Stimulated activated CD8-positive, alpha-beta memory T cell treated with anti-CD3 and anti-CD28 coated beads, Interleukin-4, amount 100 ng/mL, for 1 hour (primary cell): ENCODE results near the gene LRRC7.

Source experiments
- DNase-seq, 2 donors: peaks; one replicate each; pipeline ENCODE4 v3.0.0-alpha.2; 2020; ENCODE audit warnings: low read depth in 2 of 2, low spot score in 1 of 2

Gene LRRC7

DNA sequence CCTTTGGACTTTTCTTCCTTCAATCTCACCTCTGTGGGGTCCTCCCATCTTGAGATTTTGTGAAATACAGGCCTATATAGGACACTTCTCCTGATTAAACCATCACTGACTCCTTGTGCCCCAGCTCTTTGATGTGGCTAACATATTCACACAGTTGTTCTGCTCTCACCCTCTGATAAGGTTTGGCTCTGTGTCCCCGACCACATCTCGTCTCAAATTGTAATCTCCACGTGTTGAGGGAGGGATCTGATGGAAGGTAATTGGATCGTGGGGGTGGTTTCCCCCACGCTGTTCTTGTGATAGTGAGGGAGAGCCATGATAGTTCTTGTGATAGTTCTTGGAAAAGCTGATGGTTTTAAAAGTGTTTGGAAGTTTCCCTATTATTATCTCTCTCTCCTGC lies 19.7 kb downstream of the LRRC7 start:
- DNase-seq: no peak

DNA sequence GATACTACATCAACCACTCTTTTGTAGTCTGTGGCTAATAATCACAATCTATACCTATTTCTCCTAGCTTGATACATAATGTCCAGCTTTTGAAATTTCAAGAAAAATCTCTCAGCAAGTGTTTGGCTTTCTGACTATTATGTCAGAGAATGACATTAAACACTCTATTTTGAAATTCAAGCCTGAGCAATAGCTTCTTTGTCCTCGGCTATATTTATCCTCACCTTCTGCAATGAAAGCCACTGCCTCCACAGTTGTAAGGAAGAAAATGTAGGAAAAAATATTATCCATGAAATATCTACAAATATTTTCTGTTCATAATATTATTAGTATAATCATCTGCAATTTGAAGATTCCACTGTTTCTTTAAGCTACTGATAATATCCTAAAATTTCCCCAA lies 22.1 kb downstream of the LRRC7 start:
- no peak for DNase-seq

DNA sequence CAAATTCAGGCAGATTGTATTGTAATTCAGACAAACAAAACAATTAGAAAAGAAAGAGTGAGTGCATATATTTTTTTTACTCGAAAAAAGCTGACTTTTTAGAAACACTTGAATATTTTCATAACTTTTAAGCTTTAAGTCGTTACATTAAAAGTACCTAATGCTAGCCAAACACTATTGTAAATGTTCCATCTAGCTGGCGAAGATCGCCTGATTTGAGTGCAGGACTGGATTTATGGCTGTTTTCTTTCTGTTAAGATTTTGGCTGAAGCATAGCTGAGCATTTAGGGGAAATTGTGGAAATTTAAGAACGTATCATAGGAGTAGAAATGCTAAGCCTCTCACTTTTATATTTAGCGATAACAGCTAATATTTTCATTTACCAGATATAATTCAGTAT lies 24.6 kb downstream of the LRRC7 start:
- DNase-seq: no peak

DNA sequence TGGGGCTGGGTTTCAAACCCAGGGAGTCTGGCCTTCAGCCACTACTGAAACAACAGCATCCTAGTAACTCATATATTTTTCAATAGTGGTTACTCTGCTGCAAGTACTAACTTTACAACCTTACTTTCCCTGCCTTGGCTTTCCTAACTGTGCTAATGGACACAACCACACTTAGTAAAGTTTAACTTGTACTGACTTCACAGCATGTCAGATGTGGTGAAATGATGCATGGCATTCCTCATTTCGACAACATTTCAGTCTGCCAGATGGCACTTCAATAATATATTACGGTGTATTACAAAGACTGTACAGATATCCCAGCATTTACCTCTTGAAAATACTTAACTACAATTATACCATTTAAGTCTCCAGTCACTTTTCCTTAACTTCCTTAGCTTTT lies 27.8 kb downstream of the LRRC7 start:
- DNase-seq: no peak

DNA sequence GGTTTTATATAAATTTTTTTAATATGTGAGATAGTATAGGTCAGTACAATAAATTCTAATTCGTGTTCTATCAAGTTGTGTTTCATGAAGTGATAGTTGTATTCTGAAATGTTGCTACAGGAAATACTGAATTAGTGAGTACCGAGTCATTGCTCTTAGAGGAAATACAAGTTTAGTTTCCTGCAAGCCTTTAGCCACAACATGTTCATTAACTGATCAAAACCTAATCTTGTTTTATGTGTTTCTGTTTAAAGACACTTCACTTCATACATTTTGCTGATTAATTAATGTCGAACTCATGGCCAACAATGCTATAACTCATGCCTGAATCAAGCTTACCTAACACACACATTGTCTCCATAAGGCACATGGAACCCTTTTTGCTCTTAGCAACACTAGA lies 43.6 kb downstream of the LRRC7 start:
- no peak for DNase-seq

DNA sequence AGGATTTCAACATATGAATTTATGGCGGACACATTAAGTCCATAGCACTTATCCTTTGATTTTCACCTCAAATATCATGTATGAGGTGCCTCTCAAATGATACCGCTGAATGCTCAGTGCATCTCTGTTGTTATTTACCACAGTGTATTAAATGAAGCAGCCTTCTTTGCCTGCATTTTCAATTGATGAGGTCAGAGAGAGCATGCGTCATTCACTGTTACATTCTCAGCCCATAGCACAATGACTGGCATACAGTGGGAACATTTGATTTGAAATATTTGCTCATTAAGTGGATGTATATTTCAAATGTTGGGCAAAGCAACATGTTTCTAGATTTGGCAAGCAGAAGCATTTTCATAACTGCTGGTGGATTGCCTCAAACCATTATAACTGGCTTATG lies 45.7 kb downstream of the LRRC7 start:
- no peak for DNase-seq

DNA sequence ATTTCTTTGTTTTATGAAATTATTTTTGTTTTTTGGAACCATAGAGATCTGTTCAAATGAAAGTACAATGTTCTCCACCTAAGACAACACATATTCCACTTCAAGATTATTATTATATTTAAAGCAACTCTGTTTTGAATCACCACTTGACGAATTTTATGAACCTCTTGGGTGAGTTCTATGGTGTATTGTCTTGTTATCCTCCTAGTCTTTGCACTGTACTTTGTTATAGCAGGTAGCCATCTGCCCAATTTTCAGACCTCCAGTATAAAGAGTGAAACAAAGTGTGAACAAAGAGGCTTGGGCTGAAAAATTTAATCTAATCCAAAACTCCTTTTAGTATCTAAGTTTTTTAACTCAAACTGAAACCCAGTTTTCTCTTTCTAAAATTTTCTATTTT lies 71.0 kb downstream of the LRRC7 start:
- DNase-seq: no peak

DNA sequence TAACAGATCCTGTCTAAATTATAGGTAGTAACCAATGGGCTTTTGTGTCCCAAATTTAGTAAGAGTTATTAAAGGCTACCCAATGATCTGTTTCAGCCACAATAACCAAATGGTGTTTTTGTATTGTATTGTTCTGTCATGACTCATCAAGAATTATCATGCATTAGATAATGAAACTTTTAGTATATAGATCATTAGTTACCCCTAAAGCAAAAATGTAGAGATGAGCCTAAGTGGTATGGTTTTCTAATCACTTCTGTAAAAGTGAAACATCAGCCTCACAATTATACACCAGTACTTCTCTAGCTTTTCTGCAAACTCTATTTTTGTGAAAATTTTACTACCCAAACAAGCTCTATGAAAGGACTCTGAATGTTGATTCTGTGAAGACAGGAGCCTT lies 71.4 kb downstream of the LRRC7 start:
- no peak for DNase-seq

DNA sequence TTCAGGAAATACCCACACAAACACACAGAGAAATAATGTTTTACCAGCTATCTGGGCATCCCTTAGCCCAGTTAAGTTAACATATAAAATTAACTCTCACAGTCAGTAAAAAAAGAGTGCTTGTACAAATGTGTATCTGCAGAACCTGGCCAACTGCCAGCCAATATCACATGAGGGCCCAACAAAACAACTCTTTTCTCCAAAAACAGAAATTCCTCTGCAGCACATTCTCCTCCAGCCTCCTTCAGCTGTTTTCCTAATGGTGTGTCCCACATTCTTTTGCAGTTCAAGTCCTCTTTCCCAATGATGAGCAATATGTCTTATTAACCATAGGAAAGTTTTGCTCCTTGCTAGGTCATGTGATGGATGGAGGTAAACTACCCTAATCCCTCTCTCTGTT lies 75.5 kb downstream of the LRRC7 start:
- DNase-seq: no peak

DNA sequence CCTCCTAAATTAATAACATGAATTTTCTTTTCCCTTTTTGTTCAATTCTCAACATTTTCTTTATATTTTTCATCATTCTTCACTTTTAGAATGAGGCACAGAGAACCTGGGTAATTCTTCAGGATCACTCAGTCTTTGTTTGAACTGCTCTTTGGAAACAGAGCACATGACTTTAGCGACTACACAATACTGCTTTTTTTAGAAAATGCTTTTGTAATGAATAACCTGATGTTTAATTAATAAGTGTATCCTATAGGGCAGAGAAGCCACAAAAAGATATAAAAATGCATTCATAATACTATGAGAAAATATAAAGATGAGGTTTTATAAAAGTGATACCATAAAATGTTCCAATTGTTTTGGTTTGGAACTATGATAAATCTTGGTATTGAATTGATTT lies 77.8 kb downstream of the LRRC7 start:
- no peak for DNase-seq

DNA sequence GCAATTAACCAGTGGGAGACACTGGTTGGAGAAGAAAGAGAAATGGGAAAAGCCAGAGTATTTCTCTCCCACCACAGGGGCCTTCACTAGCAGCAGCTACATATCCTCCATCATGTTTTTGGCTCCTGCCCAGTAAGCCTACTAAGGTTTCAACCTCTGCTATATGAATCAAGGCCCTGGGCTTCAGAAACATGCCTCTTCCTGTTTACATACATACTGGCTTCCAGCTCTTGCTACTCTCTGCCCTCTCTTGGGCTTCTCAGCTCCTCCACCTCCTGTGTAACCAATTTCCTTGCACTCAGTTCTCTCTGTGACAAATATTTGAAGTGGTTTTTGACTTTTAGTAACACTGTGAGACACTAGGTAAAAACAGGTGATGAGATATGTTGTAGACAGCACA lies 80.8 kb downstream of the LRRC7 start:
- DNase-seq: no peak

DNA sequence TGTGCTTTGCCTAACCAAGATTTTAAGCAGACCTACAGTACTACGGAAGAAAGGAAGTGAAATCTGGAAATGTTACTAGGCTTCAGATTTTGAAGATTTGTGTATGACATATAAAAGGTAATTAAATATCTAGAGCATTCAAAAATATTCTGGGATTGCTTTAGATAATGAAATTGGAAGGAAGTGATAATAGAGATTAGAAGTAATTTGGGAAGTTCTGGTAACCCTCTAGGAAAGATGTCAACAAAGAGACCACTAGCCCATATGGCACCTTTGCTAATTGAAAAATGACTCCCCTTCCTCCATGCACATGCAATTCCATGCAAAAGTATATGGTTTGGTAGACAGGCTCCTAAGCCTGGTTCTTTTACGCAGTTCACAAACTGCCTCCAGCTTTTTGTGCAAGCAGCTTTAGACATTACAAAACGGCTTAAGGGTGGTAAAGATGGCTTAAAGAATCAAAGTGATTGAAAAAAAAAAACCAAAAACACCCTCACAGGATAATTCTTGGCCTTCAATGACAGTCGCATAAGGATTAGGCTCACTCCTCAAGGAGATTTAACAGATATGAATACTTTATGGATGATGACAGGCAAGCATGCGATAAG lies 81.8 kb downstream of the LRRC7 start:
- no peak for DNase-seq

DNA sequence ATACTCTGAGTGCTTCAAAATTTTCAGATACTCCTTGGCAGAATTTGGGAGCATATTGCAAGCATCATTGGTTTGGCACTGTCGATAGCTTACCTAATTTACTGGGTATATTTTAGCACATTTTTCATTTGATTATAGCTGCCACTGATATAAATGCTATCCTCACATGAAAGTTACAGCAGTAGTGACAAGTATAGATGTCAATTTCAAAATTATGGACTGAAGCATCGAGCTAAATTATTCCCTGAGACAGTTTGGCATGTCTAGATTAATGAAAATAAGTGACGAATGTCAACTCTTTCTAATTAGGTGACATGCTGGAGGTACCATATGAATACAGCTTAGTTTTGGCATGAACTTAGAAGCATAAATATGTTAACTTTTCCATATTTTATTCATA lies 83.1 kb downstream of the LRRC7 start:
- DNase-seq: no peak

DNA sequence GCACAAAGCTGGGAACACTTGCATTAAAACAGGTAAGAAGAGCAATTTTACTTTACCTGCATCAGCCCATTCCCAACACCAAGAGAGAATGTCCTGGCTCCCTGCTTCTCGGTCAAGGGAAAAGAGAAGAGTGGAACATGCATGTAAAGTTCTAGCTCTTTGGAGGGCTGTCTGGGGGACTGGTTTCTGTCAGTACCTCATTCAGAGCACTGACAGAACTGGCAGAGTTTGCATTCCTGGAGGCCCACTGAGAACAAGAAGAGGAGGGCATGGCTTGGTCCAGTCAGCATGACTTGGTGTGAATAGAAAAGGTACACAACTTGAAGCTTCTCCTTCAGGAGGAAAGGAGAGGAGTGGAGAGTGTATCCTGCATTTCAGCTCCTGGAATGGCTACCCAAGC lies 83.9 kb downstream of the LRRC7 start:
- no peak for DNase-seq

DNA sequence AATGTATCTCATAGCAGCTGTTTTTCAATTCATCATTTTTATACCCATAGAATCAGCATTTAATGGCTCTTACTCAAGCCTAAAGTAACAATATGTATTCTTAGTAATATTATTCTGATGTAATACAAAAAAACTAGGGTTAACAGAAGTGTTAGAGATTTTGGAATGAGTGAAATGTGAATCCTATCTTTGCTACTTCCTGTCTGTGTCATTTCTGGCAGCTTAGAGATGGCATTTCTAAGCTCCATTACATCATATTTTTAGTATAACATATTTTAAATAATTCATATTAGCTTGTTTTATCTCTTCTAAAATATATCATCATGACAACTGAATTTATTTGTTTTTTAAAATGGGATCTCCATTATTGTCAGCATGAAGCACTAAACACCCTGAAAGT lies 90.2 kb downstream of the LRRC7 start:
- DNase-seq: no peak

DNA sequence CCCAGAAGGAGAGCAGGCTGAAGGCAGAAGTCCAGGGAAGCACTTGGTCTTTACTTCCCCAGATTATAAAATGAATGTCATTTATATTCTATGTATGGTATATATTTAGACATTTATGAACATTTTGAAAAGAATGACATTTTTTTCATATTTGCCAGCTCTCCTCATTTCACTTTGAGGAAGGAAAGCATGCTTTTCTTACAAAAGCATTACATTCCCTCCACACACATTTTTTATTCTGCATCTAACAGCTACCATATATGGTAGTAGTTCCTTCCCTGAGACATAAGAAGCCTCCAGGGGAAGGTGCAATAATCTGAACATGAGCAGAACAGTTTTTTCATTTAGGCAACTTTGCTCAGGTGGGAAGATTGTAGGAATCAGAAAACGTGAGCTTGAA lies 94.0 kb downstream of the LRRC7 start:
- no peak for DNase-seq

DNA sequence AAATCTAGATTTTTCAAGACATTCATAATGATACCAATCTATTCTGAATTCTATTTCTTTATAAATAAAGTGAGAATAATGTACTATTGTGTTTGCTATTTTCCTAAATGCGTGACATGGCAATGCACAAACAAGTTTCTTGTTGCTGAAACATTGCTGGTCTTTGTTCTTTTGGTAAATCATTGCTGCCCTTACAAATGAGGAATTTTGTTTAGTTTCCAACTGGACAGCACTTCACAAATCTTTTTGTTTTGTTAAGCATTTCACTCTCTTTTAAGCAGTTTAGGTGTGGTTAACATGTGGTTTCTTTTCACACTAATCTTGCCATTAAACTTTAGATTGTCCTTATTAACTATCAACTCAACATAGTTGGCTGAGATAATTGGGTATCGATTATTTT lies 94.6 kb downstream of the LRRC7 start:
- DNase-seq: no peak

DNA sequence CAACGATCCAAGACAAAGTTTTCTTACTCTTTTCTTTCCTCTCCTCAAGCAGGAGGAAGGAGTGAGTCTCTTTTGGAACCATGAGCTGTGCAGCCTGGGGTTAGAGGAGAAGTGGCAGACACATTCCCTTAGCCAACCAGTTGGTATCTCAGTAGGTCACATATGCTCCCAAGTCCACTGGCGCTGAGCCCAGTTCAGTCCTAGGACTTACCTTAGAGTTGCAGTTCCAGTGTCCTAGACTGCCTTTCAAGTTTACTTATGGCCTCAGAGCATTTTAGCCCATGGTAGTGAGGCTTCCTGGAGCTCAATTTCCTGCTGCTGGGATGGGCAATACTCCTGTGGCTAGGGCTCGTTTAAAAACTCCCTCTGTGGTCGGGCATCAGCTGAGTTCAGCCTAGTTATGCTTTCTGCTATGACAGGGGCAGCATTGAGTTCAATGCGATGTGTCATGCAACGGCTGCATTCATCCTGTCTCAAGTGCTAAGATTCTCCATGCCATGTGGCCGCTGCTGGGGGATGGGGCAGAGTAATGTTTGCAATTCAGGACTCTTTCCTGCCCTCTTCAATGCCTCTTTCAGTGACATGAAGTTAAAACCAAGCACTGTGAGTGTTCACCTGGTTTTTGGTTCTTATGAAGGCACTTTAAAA lies 103.8 kb downstream of the LRRC7 start:
- DNase-seq: no peak

DNA sequence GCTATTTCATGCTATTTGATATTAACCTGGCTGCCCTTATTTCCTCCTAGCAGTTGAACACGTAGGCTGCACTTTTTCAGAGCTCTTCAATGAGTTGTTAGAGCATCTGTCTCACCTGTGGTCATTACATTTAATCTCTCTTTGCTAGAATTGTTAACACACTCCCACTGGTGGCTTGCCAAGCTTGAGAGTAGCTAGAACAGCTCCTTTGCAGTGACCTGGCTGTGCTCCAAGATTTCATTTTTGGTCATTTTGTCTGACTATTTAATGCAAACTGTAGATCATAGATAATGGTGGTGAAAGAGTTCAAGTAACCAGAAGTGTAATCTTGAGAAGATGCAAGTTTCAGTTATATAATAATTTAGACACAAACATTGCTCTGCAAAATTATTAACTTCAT lies 105.6 kb downstream of the LRRC7 start:
- no peak for DNase-seq

DNA sequence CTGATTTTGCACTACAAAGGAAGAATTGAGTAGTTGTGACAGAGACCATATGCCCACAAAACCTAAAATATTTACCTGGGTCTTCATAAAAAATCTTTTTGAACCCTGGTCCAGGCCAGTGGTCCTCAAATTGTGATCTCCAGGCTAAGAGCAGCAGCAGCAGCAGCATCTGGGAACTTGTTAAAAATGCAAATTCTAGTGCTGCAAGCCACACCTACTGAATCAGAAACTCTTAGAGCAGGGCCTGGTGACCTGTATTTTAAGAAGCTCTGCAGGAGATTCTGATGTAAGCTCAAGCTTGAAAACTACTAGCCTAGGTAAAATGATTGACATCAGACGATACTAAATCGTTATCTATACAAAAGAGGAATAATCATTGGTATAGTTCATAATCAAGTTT lies 112.2 kb downstream of the LRRC7 start:
- DNase-seq: no peak

DNA sequence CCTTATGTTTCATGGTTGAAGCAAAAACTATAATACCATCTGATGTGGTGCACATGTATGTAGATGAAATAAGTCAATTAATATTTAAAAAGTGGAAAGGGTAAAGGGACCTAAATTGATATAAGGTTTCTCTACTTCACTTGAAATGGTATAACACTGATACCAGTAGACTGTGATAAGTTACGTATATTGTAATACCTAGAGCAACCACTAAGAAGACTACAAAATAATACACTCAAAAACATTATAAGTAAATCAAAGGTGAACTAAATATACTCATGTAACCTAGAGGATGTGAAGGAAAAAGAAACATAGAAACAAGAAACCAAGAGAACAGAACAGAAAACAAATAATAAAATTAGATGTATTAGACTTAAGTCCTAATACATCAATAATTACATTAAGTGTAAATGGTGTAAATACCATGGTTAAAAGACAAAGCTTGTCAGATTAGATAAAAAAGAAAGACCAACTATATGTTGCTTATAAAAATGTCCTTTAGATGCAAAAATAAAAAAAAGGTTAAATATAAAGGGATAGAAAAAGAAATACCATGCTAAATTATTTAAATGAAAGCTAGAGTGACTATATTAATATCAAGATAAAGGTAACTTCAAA lies 118.8 kb downstream of the LRRC7 start:
- no peak for DNase-seq

DNA sequence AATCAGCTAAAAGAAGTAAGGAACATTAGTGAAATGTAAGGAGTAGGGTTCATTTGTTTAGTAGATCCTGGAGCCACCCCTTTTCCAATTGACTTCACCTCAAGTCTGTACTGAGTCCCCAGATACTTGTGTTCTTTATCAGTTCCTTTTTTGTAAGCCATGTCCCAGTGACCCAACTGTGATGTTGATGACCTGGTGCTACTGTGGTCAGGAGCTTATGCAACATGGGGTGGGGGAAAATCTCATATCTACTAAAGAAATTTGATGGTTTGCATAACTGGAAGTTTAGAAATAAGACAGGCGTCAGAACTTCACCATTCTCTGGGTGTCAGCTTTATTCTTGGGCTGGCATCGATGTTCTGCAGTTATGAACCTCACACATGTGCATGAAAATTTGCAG lies 120.5 kb downstream of the LRRC7 start:
- DNase-seq: no peak

DNA sequence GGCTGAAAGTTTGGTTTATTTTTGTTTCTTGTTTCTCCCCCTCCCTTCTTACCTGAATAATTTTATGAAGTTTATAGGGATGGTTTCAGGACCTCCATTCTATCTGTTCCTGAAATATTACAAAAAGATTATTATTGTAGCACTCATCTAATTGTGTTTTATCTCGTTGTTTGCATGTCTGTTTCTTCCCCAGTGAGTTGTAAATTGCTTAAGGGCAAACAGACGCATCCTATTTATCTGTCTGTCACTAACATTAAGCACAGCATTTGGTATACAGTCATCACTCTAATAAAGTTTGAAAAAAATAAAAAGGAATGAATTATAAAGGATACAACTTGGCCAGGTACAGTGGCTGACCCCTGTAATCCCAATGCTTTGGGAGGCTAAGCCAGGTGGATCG lies 123.5 kb downstream of the LRRC7 start:
- no peak for DNase-seq
